ENCODE results near the gene RNASET2.
"Not testable (repeated sequence)": the region's sequence is repeated elsewhere in the genome, so short reads cannot be mapped to it uniquely, and the experiment has no call there.

Gene RNASET2

DNA sequence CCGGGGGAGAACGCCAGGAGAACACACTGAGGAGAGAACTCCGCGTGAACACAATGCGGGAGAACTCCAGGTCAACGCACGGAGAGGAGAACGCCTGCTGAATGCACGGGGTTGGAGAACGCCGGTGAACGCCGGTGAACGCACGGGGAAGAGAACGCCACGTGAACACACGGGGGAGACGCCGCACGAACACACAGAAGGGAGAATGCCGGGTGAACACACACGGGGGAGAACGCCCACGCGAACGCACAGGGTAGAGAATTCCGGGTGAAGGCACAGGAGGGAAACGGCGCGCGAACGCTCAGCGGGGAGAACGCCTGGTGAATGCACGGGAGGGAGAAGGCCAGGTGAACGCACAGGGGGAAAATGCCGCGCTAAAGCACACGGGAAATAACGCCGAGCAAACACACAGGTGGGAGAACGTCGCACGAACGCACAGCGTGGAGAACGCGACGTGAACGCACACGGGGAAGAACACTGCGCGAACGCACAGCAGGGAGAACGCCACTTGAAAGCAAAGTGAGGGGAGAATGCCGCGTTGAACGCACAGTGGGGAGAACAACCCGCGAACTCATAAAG lies 56.1 kb downstream of the RNASET2 start:
- no peak for DNase-seq

DNA sequence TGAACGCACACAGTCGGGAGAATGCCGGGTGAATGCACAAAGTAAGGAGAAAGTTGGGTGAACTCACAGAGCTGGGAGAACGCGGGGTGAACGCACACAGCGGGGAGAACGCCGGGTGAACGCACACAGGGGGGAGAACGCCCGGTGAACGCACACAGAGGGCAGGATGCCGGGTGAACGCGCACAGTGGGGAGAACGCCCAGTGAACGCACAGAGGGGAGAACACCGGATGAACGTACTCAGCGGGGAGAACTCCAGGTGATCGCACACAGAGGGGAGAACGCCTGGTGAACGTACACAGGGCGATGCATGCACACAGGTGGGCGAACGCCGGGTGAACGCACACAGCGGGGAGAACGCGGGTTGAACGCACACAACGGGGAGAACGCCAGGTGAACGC lies 57.4 kb downstream of the RNASET2 start:
- DNase-seq, result no peak

DNA sequence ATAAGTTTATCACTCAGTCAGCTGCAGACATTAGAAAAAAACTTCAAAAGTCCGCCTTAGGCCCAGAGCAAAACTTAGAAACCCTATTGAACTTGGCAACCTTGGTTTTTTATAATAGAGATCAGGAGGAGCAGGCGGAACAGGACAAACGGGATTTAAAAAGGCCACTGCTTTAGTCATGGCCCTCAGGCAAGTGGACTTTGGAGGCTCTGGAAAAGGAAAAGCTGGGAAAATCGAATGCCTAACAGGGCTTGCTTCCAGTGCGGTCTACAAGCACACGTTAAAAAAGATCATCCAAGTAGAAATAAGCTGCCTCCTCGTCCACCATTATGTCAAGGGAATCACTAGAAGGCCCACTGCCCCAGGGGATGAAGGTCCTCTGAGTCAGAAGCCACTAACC lies 61.7 kb downstream of the RNASET2 start:
- DNase-seq, result not testable (repeated sequence)

DNA sequence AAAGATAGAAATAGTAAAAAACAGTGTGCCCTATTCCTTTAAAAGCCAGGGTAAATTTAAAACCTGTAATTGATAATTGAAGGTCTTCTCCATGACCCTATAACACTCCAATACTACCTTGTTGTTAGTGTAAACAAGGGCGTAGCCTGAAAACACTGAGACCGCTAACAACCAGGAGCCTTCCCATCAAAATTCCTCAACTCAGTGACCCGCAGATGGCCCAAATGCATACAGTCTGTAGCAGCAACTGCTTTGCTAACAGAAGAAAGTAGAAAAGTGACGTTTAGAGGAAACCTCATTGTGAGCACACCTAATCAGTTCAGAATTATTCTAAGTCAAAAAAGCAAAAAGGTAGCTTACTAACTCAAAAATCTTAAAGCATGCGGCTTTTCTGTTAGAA lies 63.9 kb downstream of the RNASET2 start:
- not testable (repeated sequence) for DNase-seq

DNA sequence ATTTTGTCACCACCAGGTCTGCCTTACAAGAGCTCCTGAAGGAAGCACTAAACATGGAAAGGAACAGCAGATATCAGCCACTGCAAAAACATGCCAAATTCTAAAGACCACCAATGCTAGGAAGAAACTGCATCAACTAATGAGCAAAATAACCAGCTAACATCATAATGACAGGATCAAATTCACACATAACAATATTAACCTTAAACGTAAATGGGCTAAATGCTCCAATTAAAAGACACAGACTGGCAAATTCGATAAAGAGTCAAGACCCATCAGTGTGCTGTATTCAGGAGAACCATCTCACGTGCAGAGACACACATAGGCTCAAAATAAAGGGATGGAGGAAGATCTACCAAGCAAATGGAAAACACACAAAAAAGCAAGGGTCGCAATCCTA lies 69.6 kb downstream of the RNASET2 start:
- DNase-seq, result not testable (repeated sequence)

DNA sequence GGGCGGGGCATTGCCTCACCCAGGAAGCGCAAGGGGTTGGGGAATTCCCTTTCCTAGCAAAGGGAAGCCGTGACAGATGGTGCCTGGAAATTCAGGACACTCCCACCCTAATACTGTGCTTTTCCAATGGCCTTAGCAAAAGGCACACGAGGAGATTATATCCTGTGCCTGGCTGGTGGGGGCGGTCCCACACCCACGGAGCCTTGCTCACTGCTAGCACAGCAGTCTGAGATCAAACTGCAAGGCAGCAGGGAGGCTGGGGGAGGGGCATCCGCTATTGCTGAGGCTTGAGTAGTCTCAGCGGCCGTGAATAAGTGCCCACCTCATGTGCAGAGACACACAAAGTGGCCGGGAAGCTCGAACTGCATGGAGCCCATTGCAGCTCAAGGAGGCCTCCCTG lies 71.4 kb downstream of the RNASET2 start:
- not testable (repeated sequence) for DNase-seq

DNA sequence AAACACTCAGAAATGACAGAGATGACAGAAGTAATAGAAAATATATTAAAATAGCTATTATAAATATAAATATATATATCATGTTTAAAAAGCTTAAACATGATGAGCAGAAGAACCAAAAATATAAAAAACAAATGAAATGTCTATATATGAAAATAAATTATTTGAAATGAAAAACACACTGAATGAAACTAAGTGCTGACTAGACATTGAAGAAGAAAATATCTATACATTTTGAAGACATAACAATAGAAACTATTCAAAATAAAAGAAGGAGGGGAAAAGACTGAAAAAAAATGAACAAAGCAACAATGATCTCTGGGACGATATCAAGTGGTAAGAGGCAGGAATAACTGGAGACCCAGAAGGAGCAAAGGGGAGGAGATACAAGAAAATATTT lies 76.8 kb downstream of the RNASET2 start:
- DNase-seq, result no peak
